Neural cell (in vitro differentiated cells): ENCODE data around the gene RNU5D-1. TPM values are rescaled to one million over a fixed set of nuclear protein-coding genes. Genes with fewer than 3 reads are reported as not detected.

ENCODE experiments used
- H2AFZ ChIP-seq: fragments of 200-600, 300-800 bp; sonication (generic), shearing (Covaris generic); 2 replicates; pipeline ENCODE4 v1.6.0; 2014; ENCODE audit warnings: low read depth, mild to moderate bottlenecking, antibody characterized with exemption, low read length, moderate library complexity
- H3F3A ChIP-seq: fragments of 200-600 bp; shearing (Covaris generic); 2 replicates; pipeline ENCODE4 v1.6.1; 2016; ENCODE audit warnings: mild to moderate bottlenecking, moderate library complexity, mixed read lengths, antibody characterized with exemption, low read length; ENCODE audit not compliant: insufficient read depth, poor library complexity, severe bottlenecking
- H3K27ac ChIP-seq: fragments of 200-600, 300-800 bp; sonication (generic), shearing (Covaris generic); 2 replicates; pipeline ENCODE4 v1.5.1; 2014; ENCODE audit warnings: mild to moderate bottlenecking, low read length, moderate library complexity
- H3K27me3 ChIP-seq: fragments of 300-800, 200-600 bp; sonication (generic), shearing (Covaris generic); 2 replicates; pipeline ENCODE4 v1.6.0; 2014; ENCODE audit warnings: mild to moderate bottlenecking, low read depth, low read length, moderate library complexity; ENCODE audit not compliant: insufficient read depth
- H3K36me3 ChIP-seq: fragments of 300-800, 200-600 bp; sonication (generic), shearing (Covaris generic); 2 replicates; pipeline ENCODE4 v1.5.1; 2014; ENCODE audit warnings: mild to moderate bottlenecking, antibody characterized with exemption, low read length, moderate library complexity; ENCODE audit not compliant: insufficient read depth
- H3K4me2 ChIP-seq: fragments of 300-800, 200-600 bp; sonication (generic), shearing (Covaris generic); 2 replicates; pipeline ENCODE4 v1.6.0; 2014; ENCODE audit warnings: mild to moderate bottlenecking, low read length
- H3K4me3 ChIP-seq: fragments of 300-800, 200-600 bp; sonication (generic), shearing (Covaris generic); 2 replicates; pipeline ENCODE4 v1.5.1; 2014; ENCODE audit warnings: mild to moderate bottlenecking, low read length, moderate library complexity
- H3K79me2 ChIP-seq: fragments of 200-600 bp; shearing (Covaris generic); replicated peaks from 2 replicates; pipeline ENCODE4 v1.6.0; 2014; ENCODE audit warnings: mild to moderate bottlenecking, low read length, moderate library complexity; ENCODE audit not compliant: insufficient read depth
- H3K9ac ChIP-seq: fragments of 300-800, 200-600 bp; sonication (generic), shearing (Covaris generic); 2 replicates; pipeline ENCODE4 v1.6.1; 2016; ENCODE audit warnings: mild to moderate bottlenecking, low read length, mixed read lengths
- H3K9me2 ChIP-seq: fragments of 200-600 bp; shearing (Covaris generic); 2 replicates; pipeline ENCODE4 v1.6.1; 2016; ENCODE audit warnings: mild to moderate bottlenecking, low read length, mixed read lengths; ENCODE audit not compliant: insufficient read depth
- H3K9me3 ChIP-seq: fragments of 200-600, 300-800 bp; sonication (generic), shearing (Covaris generic); 2 replicates; pipeline ENCODE4 v1.6.1; 2016; ENCODE audit warnings: mild to moderate bottlenecking, mixed run types, low read length, moderate library complexity, mixed read lengths
- H4K20me1 ChIP-seq: fragments of 200-600 bp; shearing (Covaris generic); 2 replicates; pipeline ENCODE4 v1.6.1; 2016; ENCODE audit warnings: mild to moderate bottlenecking, mixed run types; ENCODE audit not compliant: insufficient read depth
- EP300 ChIP-seq: fragments of 450-650 bp; conservative IDR thresholded peaks from 2 replicates; pipeline ENCODE4 v1.6.1; 2014; ENCODE audit warnings: antibody characterized with exemption, mild to moderate bottlenecking, moderate library complexity; ENCODE audit not compliant: poor library complexity, severe bottlenecking
- EZH2 ChIP-seq: fragments of 200-600, 300-800 bp; shearing (Covaris generic), sonication (generic); IDR thresholded peaks from 2 replicates; pipeline ENCODE4 v1.6.1; 2014; ENCODE audit warnings: antibody characterized with exemption, low read length, borderline replicate concordance, mild to moderate bottlenecking; ENCODE audit not compliant: insufficient read depth, poor library complexity, severe bottlenecking
- MXI1 ChIP-seq: fragments of 450-650 bp; conservative IDR thresholded peaks from 2 replicates; pipeline ENCODE4 v1.6.1; 2014; ENCODE audit warnings: antibody characterized with exemption, mild to moderate bottlenecking; ENCODE audit not compliant: poor library complexity, severe bottlenecking
- POLR2AphosphoS5 ChIP-seq: IDR thresholded peaks from 2 replicates; pipeline ENCODE4 v1.6.1; 2012
- RAD21 ChIP-seq: fragments of 450-650 bp; conservative IDR thresholded peaks from 2 replicates; pipeline ENCODE4 v1.6.1; 2014; ENCODE audit warnings: antibody characterized with exemption, mild to moderate bottlenecking, moderate library complexity
- SMC3 ChIP-seq: fragments of 450-650 bp; conservative IDR thresholded peaks from 2 replicates; pipeline ENCODE4 v1.6.1; 2014; ENCODE audit warnings: antibody characterized with exemption, mild to moderate bottlenecking, moderate library complexity; ENCODE audit not compliant: poor library complexity
- TAF1 ChIP-seq: IDR thresholded peaks from 2 replicates; pipeline ENCODE4 v1.6.1; 2012; ENCODE audit warnings: low read depth
- polyA plus RNA-seq: library from polyadenylated mRNA; depleted of rRNA; stranded (reverse); fragments of >200 nt; gene quantifications from 2 replicates; pipeline ENCODE4 v1.2.3, GENCODE V29; 2014
- TF ChIP-seq, protein P1 (sequence below): fragments of 450-650 bp; IDR thresholded peaks from 2 replicates; pipeline ENCODE4 v1.5.1; 2014; ENCODE audit warnings: antibody characterized with exemption, mild to moderate bottlenecking, moderate library complexity; ENCODE audit not compliant: poor library complexity, severe bottlenecking
- TF ChIP-seq, protein P2 (sequence below): IDR thresholded peaks from 2 replicates; pipeline ENCODE4 v1.6.1; 2012; ENCODE audit warnings: borderline replicate concordance

RNU5D-1 gene
- polyA plus RNA-seq, 1 donor from 2014 or later = not detected

DNA sequence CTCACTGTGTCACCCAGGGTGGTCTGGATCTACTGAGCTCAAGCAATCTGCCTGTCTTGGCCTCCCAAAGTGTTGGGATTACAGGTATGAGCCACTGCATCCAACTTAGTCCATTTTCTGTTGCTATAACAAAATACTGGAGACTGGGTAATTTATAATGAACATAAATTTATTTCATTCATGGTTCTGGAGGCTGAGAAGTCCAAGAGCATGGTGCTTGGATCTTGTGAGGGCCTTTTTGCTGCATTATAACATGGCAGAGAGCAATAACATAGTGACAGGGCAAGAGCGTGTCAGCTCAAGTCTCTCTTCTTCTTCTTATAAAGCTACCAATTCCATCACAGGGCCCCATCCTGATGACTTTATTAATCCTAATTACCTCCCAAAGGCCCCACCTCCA lies 5.0 kb upstream of the RNU5D-1 start:
- Histone ChIP-seq H3K27ac (no peak overlapping the region), H4K20me1 (no peaks in the 10 kb centered on the region), H3K36me3 (no peaks in the 10 kb centered on the region), H3K79me2 (peaks cover 10% of the 10 kb centered on the region), H3K4me3 (no peak overlapping the region), H3F3A (no peaks in the 10 kb centered on the region), H3K27me3 (no peaks in the 10 kb centered on the region), H3K4me2 (no peak overlapping the region), H2AFZ (no peak overlapping the region), H3K9ac (no peak overlapping the region), H3K9me3 (no peaks in the 10 kb centered on the region), H3K9me2 (no peaks in the 10 kb centered on the region)
- no peak for TF ChIP-seq MXI1
- TF ChIP-seq EP300 = no peak
- no peak for TF ChIP-seq POLR2AphosphoS5
- TF ChIP-seq SMC3 = no peak
- TF ChIP-seq TAF1 = no peak
- no peak for TF ChIP-seq RAD21
- TF ChIP-seq, protein P1, sequence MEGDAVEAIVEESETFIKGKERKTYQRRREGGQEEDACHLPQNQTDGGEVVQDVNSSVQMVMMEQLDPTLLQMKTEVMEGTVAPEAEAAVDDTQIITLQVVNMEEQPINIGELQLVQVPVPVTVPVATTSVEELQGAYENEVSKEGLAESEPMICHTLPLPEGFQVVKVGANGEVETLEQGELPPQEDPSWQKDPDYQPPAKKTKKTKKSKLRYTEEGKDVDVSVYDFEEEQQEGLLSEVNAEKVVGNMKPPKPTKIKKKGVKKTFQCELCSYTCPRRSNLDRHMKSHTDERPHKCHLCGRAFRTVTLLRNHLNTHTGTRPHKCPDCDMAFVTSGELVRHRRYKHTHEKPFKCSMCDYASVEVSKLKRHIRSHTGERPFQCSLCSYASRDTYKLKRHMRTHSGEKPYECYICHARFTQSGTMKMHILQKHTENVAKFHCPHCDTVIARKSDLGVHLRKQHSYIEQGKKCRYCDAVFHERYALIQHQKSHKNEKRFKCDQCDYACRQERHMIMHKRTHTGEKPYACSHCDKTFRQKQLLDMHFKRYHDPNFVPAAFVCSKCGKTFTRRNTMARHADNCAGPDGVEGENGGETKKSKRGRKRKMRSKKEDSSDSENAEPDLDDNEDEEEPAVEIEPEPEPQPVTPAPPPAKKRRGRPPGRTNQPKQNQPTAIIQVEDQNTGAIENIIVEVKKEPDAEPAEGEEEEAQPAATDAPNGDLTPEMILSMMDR = no peak
- no peak for TF ChIP-seq EZH2
- TF ChIP-seq, protein P2, sequence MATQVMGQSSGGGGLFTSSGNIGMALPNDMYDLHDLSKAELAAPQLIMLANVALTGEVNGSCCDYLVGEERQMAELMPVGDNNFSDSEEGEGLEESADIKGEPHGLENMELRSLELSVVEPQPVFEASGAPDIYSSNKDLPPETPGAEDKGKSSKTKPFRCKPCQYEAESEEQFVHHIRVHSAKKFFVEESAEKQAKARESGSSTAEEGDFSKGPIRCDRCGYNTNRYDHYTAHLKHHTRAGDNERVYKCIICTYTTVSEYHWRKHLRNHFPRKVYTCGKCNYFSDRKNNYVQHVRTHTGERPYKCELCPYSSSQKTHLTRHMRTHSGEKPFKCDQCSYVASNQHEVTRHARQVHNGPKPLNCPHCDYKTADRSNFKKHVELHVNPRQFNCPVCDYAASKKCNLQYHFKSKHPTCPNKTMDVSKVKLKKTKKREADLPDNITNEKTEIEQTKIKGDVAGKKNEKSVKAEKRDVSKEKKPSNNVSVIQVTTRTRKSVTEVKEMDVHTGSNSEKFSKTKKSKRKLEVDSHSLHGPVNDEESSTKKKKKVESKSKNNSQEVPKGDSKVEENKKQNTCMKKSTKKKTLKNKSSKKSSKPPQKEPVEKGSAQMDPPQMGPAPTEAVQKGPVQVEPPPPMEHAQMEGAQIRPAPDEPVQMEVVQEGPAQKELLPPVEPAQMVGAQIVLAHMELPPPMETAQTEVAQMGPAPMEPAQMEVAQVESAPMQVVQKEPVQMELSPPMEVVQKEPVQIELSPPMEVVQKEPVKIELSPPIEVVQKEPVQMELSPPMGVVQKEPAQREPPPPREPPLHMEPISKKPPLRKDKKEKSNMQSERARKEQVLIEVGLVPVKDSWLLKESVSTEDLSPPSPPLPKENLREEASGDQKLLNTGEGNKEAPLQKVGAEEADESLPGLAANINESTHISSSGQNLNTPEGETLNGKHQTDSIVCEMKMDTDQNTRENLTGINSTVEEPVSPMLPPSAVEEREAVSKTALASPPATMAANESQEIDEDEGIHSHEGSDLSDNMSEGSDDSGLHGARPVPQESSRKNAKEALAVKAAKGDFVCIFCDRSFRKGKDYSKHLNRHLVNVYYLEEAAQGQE = no peak

DNA sequence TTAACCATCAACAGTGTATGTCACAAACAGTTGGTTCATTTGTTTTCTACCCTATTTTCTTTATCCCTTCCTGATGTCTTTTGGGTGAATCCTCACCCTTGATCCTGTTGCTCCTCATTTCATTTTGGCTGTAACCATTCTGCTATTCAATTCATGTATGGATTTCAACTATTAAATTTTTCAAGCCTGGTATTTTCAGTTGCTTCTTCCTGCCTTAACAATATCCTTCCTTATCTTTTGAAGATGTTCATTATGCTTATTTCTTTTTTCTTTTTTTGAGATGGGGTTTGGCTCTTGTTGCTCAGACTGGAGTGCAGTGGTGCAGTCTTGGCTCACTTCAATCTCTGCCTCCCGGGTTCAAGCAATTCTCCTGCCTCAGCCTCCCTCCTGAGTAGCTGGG lies 2.8 kb upstream of the RNU5D-1 start:
- Histone ChIP-seq H4K20me1 (no peaks in the 10 kb centered on the region), H3K36me3 (no peaks in the 10 kb centered on the region), H3K4me2 (no peak overlapping the region), H3K9me2 (no peaks in the 10 kb centered on the region), H3K9ac (no peak overlapping the region), H3K27ac (no peak overlapping the region), H3F3A (no peaks in the 10 kb centered on the region), H3K4me3 (no peak overlapping the region), H3K27me3 (no peaks in the 10 kb centered on the region), H3K79me2 (no peaks in the 10 kb centered on the region), H3K9me3 (no peaks in the 10 kb centered on the region), H2AFZ (no peak overlapping the region)
- TF ChIP-seq TAF1 = no peak
- no peak for TF ChIP-seq SMC3
- TF ChIP-seq RAD21 = no peak
- TF ChIP-seq, protein P1 = no peak
- TF ChIP-seq POLR2AphosphoS5 = no peak
- no peak for TF ChIP-seq EP300
- TF ChIP-seq MXI1 = no peak
- TF ChIP-seq EZH2 = no peak
